Lower leg skin (tissue), 4 donors: Measurements from ENCODE around the gene OR6C70. TPM values are rescaled to one million over a fixed set of nuclear protein-coding genes. Genes with fewer than 3 reads are reported as not detected.

Experiments
- DNase-seq, 2 donors: peaks; one replicate each; pipeline ENCODE4 v3.0.0-alpha.2; 2019; ENCODE audit warnings: low spot score in 2 of 2
- H3K4me3 ChIP-seq: fragments of 200-600 bp; sonication (generic); 2 replicates; pipeline ENCODE4 v1.5.1; 2017; ENCODE audit warnings: mild to moderate bottlenecking, low read depth; ENCODE audit not compliant: poor library complexity, severe bottlenecking
- POLR2A ChIP-seq, 2 donors: fragments of 450-650 bp; IDR thresholded peaks; one replicate each; pipeline ENCODE4 v1.6.1; 2016 to 2017; ENCODE audit warnings: antibody characterized with exemption in 2 of 2, mild to moderate bottlenecking in 1 of 2, moderate library complexity in 1 of 2
- WGBS, 2 donors: methylation state at CpG; one replicate each; pipeline ENCODE4 v1.1.5; 2018; 5-methylcytosine and 5-hydroxymethylcytosine counted together
- intact Hi-C: fragments of 100-400 bp; cut with DNase I; formaldehyde crosslinking; loops from one replicate; pipeline ENCODE4 v1.15.0; 2023; ENCODE audit warnings: low total_unique reads
- total RNA-seq, 4 donors: library from RNA; depleted of rRNA; stranded (reverse); fragments of >200 nt; gene quantifications; one replicate each; pipeline ENCODE4 v1.1.0, GENCODE V29; 2016
- TF ChIP-seq, protein P1 (sequence below), 3 donors: fragments of 450-650 bp; IDR thresholded peaks; one replicate each; pipeline ENCODE4 v1.5.1; 2016; ENCODE audit warnings: antibody characterized with exemption in 3 of 3, mild to moderate bottlenecking in 3 of 3, moderate library complexity in 2 of 3

OR6C70 gene
- total RNA-seq, 4 donors from 2014 or later: not detected

DNA sequence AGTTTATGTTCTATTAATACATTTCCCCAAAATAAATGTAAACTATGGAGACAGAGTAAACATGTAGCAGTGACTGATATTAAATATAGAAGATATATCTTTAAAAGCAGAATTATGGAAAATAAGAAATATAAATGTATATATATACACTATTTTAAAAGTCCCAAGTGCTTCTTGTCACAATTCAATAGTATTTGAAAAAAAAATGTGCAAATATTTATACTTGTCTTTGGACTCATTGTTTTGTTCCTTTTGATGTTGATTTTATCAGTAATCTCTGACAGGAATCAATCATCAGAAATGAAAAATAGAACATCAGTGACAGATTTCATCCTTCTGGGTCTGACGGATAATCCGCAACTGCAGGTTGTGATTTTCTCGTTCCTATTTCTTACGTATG lies 44.0 kb downstream of the OR6C70 start, which contains the start of gene OR6C76:
Gene OR6C76, plus strand, starts transcription at position 301 of the 400 bp plus-strand sequence. Its CDS starts 0 bp downstream, at position 301.
- TF ChIP-seq, protein P1, sequence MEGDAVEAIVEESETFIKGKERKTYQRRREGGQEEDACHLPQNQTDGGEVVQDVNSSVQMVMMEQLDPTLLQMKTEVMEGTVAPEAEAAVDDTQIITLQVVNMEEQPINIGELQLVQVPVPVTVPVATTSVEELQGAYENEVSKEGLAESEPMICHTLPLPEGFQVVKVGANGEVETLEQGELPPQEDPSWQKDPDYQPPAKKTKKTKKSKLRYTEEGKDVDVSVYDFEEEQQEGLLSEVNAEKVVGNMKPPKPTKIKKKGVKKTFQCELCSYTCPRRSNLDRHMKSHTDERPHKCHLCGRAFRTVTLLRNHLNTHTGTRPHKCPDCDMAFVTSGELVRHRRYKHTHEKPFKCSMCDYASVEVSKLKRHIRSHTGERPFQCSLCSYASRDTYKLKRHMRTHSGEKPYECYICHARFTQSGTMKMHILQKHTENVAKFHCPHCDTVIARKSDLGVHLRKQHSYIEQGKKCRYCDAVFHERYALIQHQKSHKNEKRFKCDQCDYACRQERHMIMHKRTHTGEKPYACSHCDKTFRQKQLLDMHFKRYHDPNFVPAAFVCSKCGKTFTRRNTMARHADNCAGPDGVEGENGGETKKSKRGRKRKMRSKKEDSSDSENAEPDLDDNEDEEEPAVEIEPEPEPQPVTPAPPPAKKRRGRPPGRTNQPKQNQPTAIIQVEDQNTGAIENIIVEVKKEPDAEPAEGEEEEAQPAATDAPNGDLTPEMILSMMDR (IDR thresholded peaks at IDR 0.05): no peak
- intact Hi-C loops: no loop called here
- WGBS, 2 donors: 77 to 84% methylated on average over 4 of the region's 4 CpGs
- H3K4me3 ChIP-seq: no peak within 1 kb of the TSS
- DNase-seq: no peak

DNA sequence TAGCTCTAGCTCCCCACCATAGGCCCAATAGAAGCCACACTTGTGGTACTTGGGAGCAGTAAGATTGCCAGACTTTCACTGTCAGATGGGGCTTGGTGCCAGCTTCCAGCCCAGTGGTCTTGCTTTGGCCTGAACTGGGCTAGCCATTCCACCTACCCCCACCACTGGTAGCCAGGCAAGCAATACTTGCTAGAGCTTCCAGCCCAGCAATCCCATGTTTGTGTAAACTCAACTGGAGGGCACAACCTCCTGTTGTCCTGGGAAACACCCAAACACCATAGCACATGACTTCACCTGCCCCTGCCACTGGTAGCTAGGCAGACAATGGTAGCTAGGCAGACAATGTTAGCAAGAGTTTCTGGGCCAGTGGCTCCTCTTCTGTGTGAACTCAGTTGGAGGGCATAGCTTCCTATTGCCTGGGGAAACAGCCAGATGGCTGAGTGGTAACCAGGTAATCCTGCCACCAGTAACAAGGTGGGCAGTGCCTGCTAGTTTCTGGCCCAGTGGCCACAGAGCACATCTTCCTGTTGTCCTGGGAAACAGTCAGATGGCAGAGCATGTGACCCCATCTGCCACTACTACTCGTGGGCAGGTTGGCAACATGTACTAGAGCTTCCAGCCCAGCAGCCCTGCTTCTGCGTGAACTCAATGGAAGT lies 49.5 kb downstream of the OR6C70 start:
- 77 to 85% methylated on average over 2 of the region's 2 CpGs for WGBS, 2 donors
- no peak for DNase-seq
- intact Hi-C loops: no loop called here
- TF ChIP-seq POLR2A (IDR thresholded peaks at IDR 0.05): no peak
- TF ChIP-seq, protein P1 (IDR thresholded peaks at IDR 0.05): no peak
- no peak overlapping the region for H3K4me3 ChIP-seq

Other genes with a start within 250 kb of the OR6C70 start
- gene OR10A7, start 249.1 kb downstream of the OR6C70 start, total RNA-seq: not detected
- not detected for gene OR6C74, start 225.5 kb downstream of the OR6C70 start, total RNA-seq
- not detected for gene OR6C6, start 173.6 kb downstream of the OR6C70 start, total RNA-seq
- not detected for gene OR6C1, start 155.8 kb downstream of the OR6C70 start, total RNA-seq
- not detected for gene OR6C3, start 139.4 kb downstream of the OR6C70 start, total RNA-seq
- not detected for gene OR6C75, start 107.2 kb downstream of the OR6C70 start, total RNA-seq
- gene OR6C65, start 69.6 kb downstream of the OR6C70 start, total RNA-seq: not detected
- gene OR6C76, start 43.9 kb downstream of the OR6C70 start, total RNA-seq: not detected
- not detected for gene OR6C2, start 26.1 kb downstream of the OR6C70 start, total RNA-seq
- not detected for gene OR6C68, start 22.2 kb upstream of the OR6C70 start, total RNA-seq
- gene OR6C4, start 79.5 kb upstream of the OR6C70 start, total RNA-seq: not detected
- gene OR2AP1, start 102.3 kb upstream of the OR6C70 start, total RNA-seq: not detected
- not detected for gene OR10P1, start 166.8 kb upstream of the OR6C70 start, total RNA-seq
- 10 to 100 TPM; 11.0 to 20.9 (median 12.8) TPM for gene ITGA7, start 237.8 kb upstream of the OR6C70 start, total RNA-seq
- gene BLOC1S1, start 245.9 kb upstream of the OR6C70 start, total RNA-seq: 100 to 1,000 TPM; 114 to 167 (median 138) TPM